Natural killer cell (primary cell): ENCODE results near the gene SLC44A4. TPM values are rescaled to one million over a fixed set of nuclear protein-coding genes. Genes with fewer than 3 reads are reported as not detected.

Experiments used
- ATAC-seq, 3 donors: fragments of 150-1000 bp in 2 of 3; fragments of 200-7000 bp in 1 of 3; cut with Tn5 transposase; 1 replicate in 1 of 3; 2 replicates in 2 of 3; pipeline ENCODE4 v1.10.0; 2021; ENCODE audit warnings: mild to moderate bottlenecking in 2 of 3, moderate library complexity in 2 of 3
- DNase-seq, 2 donors: peaks; one replicate each; pipeline versions ENCODE4 v3.0.0 to v3.0.0-alpha.2; 2013 to 2021; ENCODE audit warnings: mixed read lengths in 1 of 2
- H3K27ac ChIP-seq: one replicate; pipeline ENCODE4 v1.5.1; 2013; ENCODE audit warnings: mild to moderate bottlenecking, low read length
- H3K27me3 ChIP-seq: one replicate; pipeline ENCODE4 v1.6.1; 2013; ENCODE audit warnings: low read length; ENCODE audit not compliant: control insufficient read depth, insufficient read depth
- H3K36me3 ChIP-seq: one replicate; pipeline ENCODE4 v1.6.1; 2013; ENCODE audit warnings: low read length; ENCODE audit not compliant: control insufficient read depth, insufficient read depth
- H3K4me1 ChIP-seq: one replicate; pipeline ENCODE4 v1.6.1; 2013; ENCODE audit warnings: low read length; ENCODE audit not compliant: control insufficient read depth, insufficient read depth
- H3K4me3 ChIP-seq: one replicate; pipeline ENCODE4 v1.5.1; 2013; ENCODE audit warnings: low read length
- H3K9me3 ChIP-seq: one replicate; pipeline ENCODE4 v1.6.1; 2013; ENCODE audit warnings: low read length; ENCODE audit not compliant: control insufficient read depth, insufficient read depth
- H3K27ac Mint-ChIP-seq, 2 donors: one replicate each; pipeline ENCODE4 v1.8.0; 2022; ENCODE audit warnings: mild to moderate bottlenecking in 2 of 2, mixed read lengths in 2 of 2, moderate library complexity in 1 of 2
- H3K27me3 Mint-ChIP-seq, 2 donors: one replicate each; pipeline ENCODE4 v1.8.0; 2022; ENCODE audit warnings: low read depth in 2 of 2, mixed read lengths in 2 of 2
- H3K36me3 Mint-ChIP-seq: one replicate; pipeline ENCODE4 v1.8.0; 2022; ENCODE audit warnings: mixed read lengths
- H3K4me1 Mint-ChIP-seq, 2 donors: one replicate each; pipeline ENCODE4 v1.8.0; 2022; ENCODE audit warnings: mixed read lengths in 2 of 2
- H3K4me3 Mint-ChIP-seq: one replicate; pipeline ENCODE4 v1.8.0; 2022; ENCODE audit warnings: mild to moderate bottlenecking, moderate library complexity, mixed read lengths
- H3K9me3 Mint-ChIP-seq, 2 donors: one replicate each; pipeline ENCODE4 v1.8.0; 2022; ENCODE audit warnings: mixed read lengths in 2 of 2
- CTCF ChIP-seq: fragments of 200-600 bp; IDR thresholded peaks from one replicate; pipeline ENCODE4 v1.8.0; 2022; ENCODE audit warnings: antibody characterized with exemption
- WGBS: methylation state at CpG from one replicate; pipeline ENCODE4 v1.1.7; 2013; ENCODE audit warnings: missing lambda C conversion rate; ENCODE audit not compliant: insufficient coverage; 5-methylcytosine and 5-hydroxymethylcytosine counted together
- intact Hi-C: fragments of 100-400 bp; cut with micrococcal nuclease; formaldehyde crosslinking; loops from one replicate; pipeline ENCODE4 v1.14.2; 2022
- total RNA-seq, 4 donors: library from RNA; stranded (reverse); fragments of 120-200 nt in 1 of 4; gene quantifications; one replicate each; pipeline versions ENCODE4 v1.2.3 to v1.2.4, GENCODE V29; 2013 to 2022

Gene SLC44A4
- total RNA-seq, 3 donors from 2014 or later (not counting 1 experiment from before 2014, with no cell fraction given): 0.48 TPM; not detected in 2

DNA sequence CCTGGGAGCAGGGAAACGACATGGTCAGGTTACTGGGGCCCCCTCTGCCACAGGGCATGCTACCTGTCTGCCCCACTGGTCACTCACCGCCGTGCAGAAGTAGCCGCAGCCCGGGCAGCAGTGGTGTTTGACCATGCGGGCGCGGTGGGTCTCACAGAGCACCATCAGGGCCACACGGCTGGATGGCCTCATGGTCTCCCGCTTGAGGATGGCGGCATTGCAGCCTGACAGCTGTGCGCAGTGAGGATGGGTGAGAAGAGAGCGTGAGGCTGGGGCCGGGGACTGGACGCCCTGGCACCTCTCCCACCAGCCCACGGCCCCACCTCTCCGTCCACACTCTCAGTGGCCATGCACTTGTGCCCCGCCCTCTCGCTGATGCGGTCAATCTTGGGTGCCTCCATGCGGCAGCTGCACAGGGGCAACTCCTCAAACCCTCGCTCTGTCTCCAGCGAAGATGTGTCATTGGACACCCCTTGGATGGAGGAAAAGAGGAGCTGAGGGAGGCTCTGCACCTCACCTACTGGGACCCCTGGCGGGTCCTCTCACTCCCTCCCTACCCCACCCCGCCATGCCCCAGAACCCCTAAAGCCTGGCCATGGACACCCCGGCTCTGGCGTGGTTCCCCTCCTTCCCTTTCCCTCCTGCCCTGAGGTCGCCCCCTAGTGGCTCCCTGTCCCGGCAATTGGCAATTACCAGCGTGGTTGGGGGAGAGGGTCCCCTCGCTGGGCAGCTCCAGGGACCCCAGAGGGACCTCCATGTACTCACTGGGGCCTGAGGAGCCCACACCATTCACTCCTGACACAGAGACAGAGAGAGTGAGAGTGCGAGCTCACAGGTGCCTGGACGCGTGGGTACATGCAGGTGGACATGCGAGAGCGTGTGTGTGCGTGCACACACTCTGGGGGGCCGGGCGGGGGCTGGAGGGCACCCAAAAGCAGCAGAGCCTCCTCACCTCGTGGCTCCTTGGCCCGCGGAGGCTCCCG is 9.8 kb upstream of the SLC44A4 start:
- peak in 1 of 2 donors; percentile 72 for DNase-seq
- intact Hi-C loops: no loop called here
- no peak overlapping the region for H3K4me3 Mint-ChIP-seq
- H3K9me3 Mint-ChIP-seq: no peaks in the 10 kb centered on the region
- H3K27me3 ChIP-seq: no peaks in the 10 kb centered on the region
- WGBS: 84% methylated on average over 42 of the region's 43 CpGs
- H3K36me3 ChIP-seq: peaks cover 68% of the 10 kb centered on the region
- H3K27ac Mint-ChIP-seq: no peak overlapping the region
- H3K4me1 ChIP-seq: no peaks in the 10 kb centered on the region
- no peaks in the 10 kb centered on the region for H3K27me3 Mint-ChIP-seq
- peak; percentile 69 for TF ChIP-seq CTCF
- H3K9me3 ChIP-seq: no peaks in the 10 kb centered on the region
- H3K4me3 ChIP-seq: no peak overlapping the region
- ATAC-seq: peak in 2 of 3 donors; percentile 56 to 62
- H3K4me1 Mint-ChIP-seq: peaks cover 7% of the 10 kb centered on the region in 2 donors
- no peak overlapping the region for H3K27ac ChIP-seq
- peaks cover 14% of the 10 kb centered on the region for H3K36me3 Mint-ChIP-seq

DNA sequence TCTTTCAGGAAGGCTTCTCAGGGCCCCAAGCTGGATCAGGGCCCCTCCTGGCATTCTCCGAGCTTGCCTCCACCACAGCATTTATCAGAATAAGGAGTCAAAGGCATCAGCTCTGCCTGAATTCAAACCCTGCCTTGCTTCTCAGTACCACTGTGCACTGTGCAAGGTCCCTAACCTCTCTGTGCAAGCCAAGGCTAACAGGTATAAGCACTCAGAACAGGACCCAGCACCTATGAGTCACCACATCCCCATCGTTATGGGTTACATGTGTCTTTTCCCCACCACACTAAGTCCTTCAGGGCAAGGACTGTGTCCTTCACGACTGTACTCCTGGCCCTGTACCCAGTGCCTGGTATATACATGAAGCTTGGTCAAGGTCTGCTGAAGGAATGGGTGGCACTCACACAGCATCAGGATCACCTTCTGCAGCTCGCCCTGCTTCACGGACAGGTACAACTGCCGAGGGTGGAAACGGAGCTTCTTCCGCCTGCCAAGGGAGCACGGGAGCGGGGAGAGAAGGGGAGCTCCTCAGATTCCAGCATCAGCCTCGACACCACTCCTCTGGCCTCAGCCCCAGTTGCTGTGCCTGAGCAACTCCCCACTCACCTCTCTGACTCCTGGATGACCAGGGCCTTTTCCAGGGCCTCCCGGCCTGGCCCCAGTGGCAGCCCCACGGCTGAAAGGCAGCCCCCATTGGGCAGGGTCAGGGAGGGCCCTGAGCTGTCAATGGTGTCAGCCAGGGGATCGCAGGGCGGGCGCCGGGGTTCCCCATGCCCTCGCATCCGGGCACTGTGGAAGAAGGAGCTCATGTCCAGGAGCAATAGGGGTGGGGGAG is 8.6 kb upstream of the SLC44A4 start:
- peaks cover 69% of the 10 kb centered on the region for H3K36me3 ChIP-seq
- H3K27me3 ChIP-seq: no peaks in the 10 kb centered on the region
- TF ChIP-seq CTCF: no peak
- no peak for DNase-seq
- H3K9me3 ChIP-seq: no peaks in the 10 kb centered on the region
- Mint-ChIP-seq H3K4me1 (peaks cover 0 to 6% of the 10 kb centered on the region in 2 donors), H3K9me3 (no peaks in the 10 kb centered on the region), H3K27ac (no peak overlapping the region), H3K27me3 (no peaks in the 10 kb centered on the region), H3K4me3 (no peak overlapping the region), H3K36me3 (peaks cover 14% of the 10 kb centered on the region)
- intact Hi-C loops: no loop called here
- no peaks in the 10 kb centered on the region for H3K4me1 ChIP-seq
- WGBS: 96% methylated on average over 19 of the region's 19 CpGs
- no peak overlapping the region for H3K4me3 ChIP-seq
- no peak overlapping the region for H3K27ac ChIP-seq
- no peak for ATAC-seq

DNA sequence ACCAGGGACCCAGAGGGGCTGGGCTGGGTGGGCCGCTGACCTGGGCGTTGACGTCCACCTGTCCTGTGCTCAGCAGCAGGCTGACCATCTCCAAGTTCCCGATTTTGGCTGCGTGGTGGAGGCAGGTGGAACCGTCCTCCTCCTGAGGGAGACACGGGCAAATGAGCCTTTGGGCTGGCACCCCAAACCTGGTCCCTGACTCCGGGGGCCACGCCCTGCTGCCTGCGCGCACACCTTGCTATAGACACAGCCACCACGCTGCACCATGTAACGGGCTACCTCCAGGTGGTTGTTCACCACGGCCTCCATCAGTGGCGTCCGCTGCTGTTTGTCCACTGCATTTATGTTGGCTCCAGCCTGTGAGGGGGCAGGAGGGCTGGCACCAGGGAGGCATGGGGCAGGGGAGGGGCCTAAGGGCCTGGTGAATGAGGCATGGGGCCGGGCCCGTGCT is 7.8 kb upstream of the SLC44A4 start:
- H3K36me3 Mint-ChIP-seq: peaks cover 17% of the 10 kb centered on the region
- Histone ChIP-seq H3K9me3 (no peaks in the 10 kb centered on the region), H3K27me3 (no peaks in the 10 kb centered on the region), H3K4me1 (no peaks in the 10 kb centered on the region), H3K4me3 (no peak overlapping the region), H3K27ac (no peak overlapping the region), H3K36me3 (peaks cover 70% of the 10 kb centered on the region)
- TF ChIP-seq CTCF: no peak
- H3K4me3 Mint-ChIP-seq: no peak overlapping the region
- H3K27me3 Mint-ChIP-seq: no peaks in the 10 kb centered on the region
- intact Hi-C loops: no loop called here
- H3K27ac Mint-ChIP-seq: no peak overlapping the region
- H3K4me1 Mint-ChIP-seq: no peaks in the 10 kb centered on the region
- 97% methylated on average over 18 of the region's 18 CpGs for WGBS
- ATAC-seq: no peak
- H3K9me3 Mint-ChIP-seq: no peaks in the 10 kb centered on the region
- DNase-seq: no peak
